Heart left ventricle (tissue), 13 donors: Measurements from ENCODE around the gene RASEF.

ENCODE experiments used
- POLR2A ChIP-seq, 2 donors: fragments of 450-650 bp; IDR thresholded peaks; one replicate each; pipeline ENCODE4 v1.6.1; 2017; ENCODE audit warnings: antibody characterized with exemption in 2 of 2, mild to moderate bottlenecking in 2 of 2, moderate library complexity in 2 of 2
- TF ChIP-seq, protein P1 (sequence below), 12 donors: fragments of 200-600 bp; sonication (generic) in 4 of 12; IDR thresholded peaks; one replicate each; pipeline versions ENCODE4 v1.5.0 to v1.8.0; 2018 to 2022; ENCODE audit warnings: antibody characterized with exemption in 12 of 12, mild to moderate bottlenecking in 5 of 12
- donor health status: ischemic (EF 13 %, LVEDD 7.1; RV severe dilation, severe dysfunction).
- donor health status: DM: no; HTN: yes; CAD: no.
- donor health status: DM: no; HTN: no; CAD: no.
- donor health status: ischemic (EF 25% LVEDD 6.9; RV normal size, moderate dysfunction).
- donor health status: ischemic (EF 25% LVEDD 5.7; RV mildly dilated, moderate dysfunction).
- donor health status: ischemic (EF 35%, LVEDD 5.7; RV mildly dilated, moderate dysfunction).
- donor health status: nonischemic (EF 11% LVEDD 7.7; RV severe dilation, severe dysfunction).
- donor health status: DM: yes; HTN: yes; CAD: no.
- donor health status: PGD.
- donor health status: ischemic (EF 29% LVEDD 5.4; RV normal size, mild dysfunction).
- donor health status: nonischemic (EF 23%, LVEDD 6.1; RV moderate dilation, normal function).

- TF ChIP-seq, protein P1, sequence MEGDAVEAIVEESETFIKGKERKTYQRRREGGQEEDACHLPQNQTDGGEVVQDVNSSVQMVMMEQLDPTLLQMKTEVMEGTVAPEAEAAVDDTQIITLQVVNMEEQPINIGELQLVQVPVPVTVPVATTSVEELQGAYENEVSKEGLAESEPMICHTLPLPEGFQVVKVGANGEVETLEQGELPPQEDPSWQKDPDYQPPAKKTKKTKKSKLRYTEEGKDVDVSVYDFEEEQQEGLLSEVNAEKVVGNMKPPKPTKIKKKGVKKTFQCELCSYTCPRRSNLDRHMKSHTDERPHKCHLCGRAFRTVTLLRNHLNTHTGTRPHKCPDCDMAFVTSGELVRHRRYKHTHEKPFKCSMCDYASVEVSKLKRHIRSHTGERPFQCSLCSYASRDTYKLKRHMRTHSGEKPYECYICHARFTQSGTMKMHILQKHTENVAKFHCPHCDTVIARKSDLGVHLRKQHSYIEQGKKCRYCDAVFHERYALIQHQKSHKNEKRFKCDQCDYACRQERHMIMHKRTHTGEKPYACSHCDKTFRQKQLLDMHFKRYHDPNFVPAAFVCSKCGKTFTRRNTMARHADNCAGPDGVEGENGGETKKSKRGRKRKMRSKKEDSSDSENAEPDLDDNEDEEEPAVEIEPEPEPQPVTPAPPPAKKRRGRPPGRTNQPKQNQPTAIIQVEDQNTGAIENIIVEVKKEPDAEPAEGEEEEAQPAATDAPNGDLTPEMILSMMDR (IDR thresholded peaks at IDR 0.05), result no peak
- TF ChIP-seq POLR2A (IDR thresholded peaks at IDR 0.05), result no peak
Observed at GRCh38 chr9:83036043-83036442, 26.9 kb downstream of the RASEF start.
